ENCODE measurements around the gene FTSJ1.
"Not testable (repeated sequence)": the region's sequence is repeated elsewhere in the genome, so short reads cannot be mapped to it uniquely, and the experiment has no call there.

FTSJ1 gene

GRCh38 chrX:48515842-48516241, 39.8 kb downstream of the FTSJ1 start:
- ATAC-seq (replicated peaks) (no peak), DNase-seq (no peak)
- Mint-ChIP-seq H3K4me3 (no peak overlapping the region), H3K36me3 (peaks cover 20 to 23% of the 10 kb centered on the region in 2 donors), H3K27ac (no peak overlapping the region), H3K4me1 (peaks cover 5 to 15% of the 10 kb centered on the region in 2 donors), H3K9me3 (peaks cover 0 to 3% of the 10 kb centered on the region in 2 donors), H3K27me3 (peaks cover 0 to 4% of the 10 kb centered on the region in 2 donors)

- H3K36me3 Mint-ChIP-seq = peaks cover 16 to 20% of the 10 kb centered on the region in 2 donors
- ATAC-seq (replicated peaks) (no peak), DNase-seq (no peak)
- H3K4me3 Mint-ChIP-seq = no peak overlapping the region
- H3K4me1 Mint-ChIP-seq = peaks cover 6 to 15% of the 10 kb centered on the region in 2 donors
- H3K27ac Mint-ChIP-seq = no peak overlapping the region
- H3K9me3 Mint-ChIP-seq = peaks cover 0 to 5% of the 10 kb centered on the region in 2 donors
- H3K27me3 Mint-ChIP-seq = peaks cover 0 to 4% of the 10 kb centered on the region in 2 donors
Observed at GRCh38 chrX:48516285-48516684, 40.3 kb downstream of the FTSJ1 start.

- ATAC-seq (replicated peaks) = no peak
- no peak overlapping the region for H3K27ac Mint-ChIP-seq
- peaks cover 13 to 17% of the 10 kb centered on the region in 2 donors for H3K36me3 Mint-ChIP-seq
- DNase-seq = no peak
- peaks cover 5 to 12% of the 10 kb centered on the region in 2 donors for H3K4me1 Mint-ChIP-seq
- peaks cover 0 to 3% of the 10 kb centered on the region in 2 donors for H3K27me3 Mint-ChIP-seq
- H3K4me3 Mint-ChIP-seq = no peak overlapping the region
- peaks cover 0 to 5% of the 10 kb centered on the region in 2 donors for H3K9me3 Mint-ChIP-seq
Observed at GRCh38 chrX:48516987-48517386, 41.0 kb downstream of the FTSJ1 start.

GRCh38 chrX:48519481-48519880, 43.5 kb downstream of the FTSJ1 start:
- not testable (repeated sequence) for ATAC-seq (replicated peaks); DNase-seq; H3K4me3 Mint-ChIP-seq; H3K27ac Mint-ChIP-seq; H3K9me3 Mint-ChIP-seq; H3K27me3 Mint-ChIP-seq
- H3K4me1 Mint-ChIP-seq = peaks cover 9 to 17% of the 10 kb centered on the region in 2 donors
- H3K36me3 Mint-ChIP-seq = peaks cover 16 to 19% of the 10 kb centered on the region in 2 donors

GRCh38 chrX:48520455-48520854, 44.5 kb downstream of the FTSJ1 start:
- H3K36me3 Mint-ChIP-seq = peaks cover 10% of the 10 kb centered on the region in 2 donors
- peaks cover 0 to 8% of the 10 kb centered on the region in 2 donors for H3K9me3 Mint-ChIP-seq
- DNase-seq (no peak), ATAC-seq (replicated peaks) (no peak)
- H3K27me3 Mint-ChIP-seq = no peaks in the 10 kb centered on the region
- H3K4me1 Mint-ChIP-seq = peaks cover 9 to 17% of the 10 kb centered on the region in 2 donors
- peak overlapping the region in 1 of 2 donors; percentile 87 for H3K4me3 Mint-ChIP-seq
- H3K27ac Mint-ChIP-seq = peak overlapping the region; percentile 80

- no peak for DNase-seq
- Mint-ChIP-seq H3K9me3 (peaks cover 0 to 8% of the 10 kb centered on the region in 2 donors), H3K4me1 (peaks cover 9 to 17% of the 10 kb centered on the region in 2 donors), H3K27me3 (no peaks in the 10 kb centered on the region), H3K36me3 (peaks cover 10% of the 10 kb centered on the region in 2 donors), H3K27ac (peak overlapping the region; percentile 80), H3K4me3 (peak overlapping the region; percentile 84 to 87)
- peak in 1 of 2 donors; percentile 4 for ATAC-seq (replicated peaks)
Observed at GRCh38 chrX:48520976-48521352, 45.0 kb downstream of the FTSJ1 start.

- DNase-seq = peak; percentile 92
- H3K27ac Mint-ChIP-seq = peak within 1 kb of the TSS; percentile 80
- peaks cover 9 to 17% of the 10 kb centered on the region in 2 donors for H3K4me1 Mint-ChIP-seq
- no peaks in the 10 kb centered on the region for H3K27me3 Mint-ChIP-seq
- peaks cover 10 to 12% of the 10 kb centered on the region in 2 donors for H3K36me3 Mint-ChIP-seq
- H3K4me3 Mint-ChIP-seq = peak within 1 kb of the TSS; percentile 84 to 87
- peaks cover 0 to 8% of the 10 kb centered on the region in 2 donors for H3K9me3 Mint-ChIP-seq
- peak; percentile 96 to 98 for ATAC-seq (replicated peaks)
Observed at GRCh38 chrX:48521353-48522243, 45.6 kb downstream of the FTSJ1 start, which contains the start of gene EBP. TSS of gene EBP (plus strand) at chrX:48521808. CDS start at chrX:48523772, 1,964 bp downstream.

GRCh38 chrX:48522291-48522690, 46.3 kb downstream of the FTSJ1 start:
- H3K27me3 Mint-ChIP-seq = no peaks in the 10 kb centered on the region
- no peak for ATAC-seq (replicated peaks)
- peaks cover 10 to 14% of the 10 kb centered on the region in 2 donors for H3K36me3 Mint-ChIP-seq
- no peak for DNase-seq
- peaks cover 0 to 8% of the 10 kb centered on the region in 2 donors for H3K9me3 Mint-ChIP-seq
- peaks cover 9 to 17% of the 10 kb centered on the region in 2 donors for H3K4me1 Mint-ChIP-seq
- peak overlapping the region; percentile 80 for H3K27ac Mint-ChIP-seq
- H3K4me3 Mint-ChIP-seq = peak overlapping the region; percentile 84 to 87

- H3K27me3 Mint-ChIP-seq = no peaks in the 10 kb centered on the region
- H3K9me3 Mint-ChIP-seq = peaks cover 0 to 8% of the 10 kb centered on the region in 2 donors
- DNase-seq = no peak
- no peak for ATAC-seq (replicated peaks)
- peak overlapping the region; percentile 68 to 71 for H3K4me3 Mint-ChIP-seq
- peak overlapping the region; percentile 57 for H3K27ac Mint-ChIP-seq
- H3K4me1 Mint-ChIP-seq = peaks cover 9 to 17% of the 10 kb centered on the region in 2 donors
- peaks cover 17 to 20% of the 10 kb centered on the region in 2 donors for H3K36me3 Mint-ChIP-seq
Observed at GRCh38 chrX:48523682-48524081, 47.7 kb downstream of the FTSJ1 start.

- not testable (repeated sequence) for H3K4me3 Mint-ChIP-seq; H3K27ac Mint-ChIP-seq; DNase-seq; ATAC-seq (replicated peaks); H3K27me3 Mint-ChIP-seq; H3K4me1 Mint-ChIP-seq; H3K9me3 Mint-ChIP-seq
- peaks cover 18 to 19% of the 10 kb centered on the region in 2 donors for H3K36me3 Mint-ChIP-seq
Observed at GRCh38 chrX:48525853-48526252, 49.9 kb downstream of the FTSJ1 start.

GRCh38 chrX:48530736-48531135, 54.7 kb downstream of the FTSJ1 start:
- DNase-seq (no peak), ATAC-seq (replicated peaks) (no peak)
- Mint-ChIP-seq H3K27me3 (no peaks in the 10 kb centered on the region), H3K4me1 (no peaks in the 10 kb centered on the region), H3K9me3 (no peaks in the 10 kb centered on the region), H3K4me3 (no peak overlapping the region), H3K36me3 (peaks cover 13 to 19% of the 10 kb centered on the region in 2 donors), H3K27ac (no peak overlapping the region)

- no peak overlapping the region for H3K27ac Mint-ChIP-seq
Observed at GRCh38 chrX:48531358-48531959, 55.5 kb downstream of the FTSJ1 start.

GRCh38 chrX:48532161-48532560, 56.2 kb downstream of the FTSJ1 start:
- no peaks in the 10 kb centered on the region for H3K9me3 Mint-ChIP-seq
- H3K4me1 Mint-ChIP-seq = no peaks in the 10 kb centered on the region
- H3K27me3 Mint-ChIP-seq = no peaks in the 10 kb centered on the region
- peaks cover 8 to 14% of the 10 kb centered on the region in 2 donors for H3K36me3 Mint-ChIP-seq
- no peak for DNase-seq
- no peak overlapping the region for H3K27ac Mint-ChIP-seq
- H3K4me3 Mint-ChIP-seq = no peak overlapping the region
- no peak for ATAC-seq (replicated peaks)

More at GRCh38 chrX:48531358-48531959, 55.5 kb downstream of the FTSJ1 start:
- no peaks in the 10 kb centered on the region for H3K27me3 Mint-ChIP-seq
- H3K4me3 Mint-ChIP-seq = no peak overlapping the region
- ATAC-seq (replicated peaks) (no peak), DNase-seq (no peak)
- no peaks in the 10 kb centered on the region for H3K9me3 Mint-ChIP-seq
- H3K36me3 Mint-ChIP-seq = peaks cover 12 to 18% of the 10 kb centered on the region in 2 donors
- no peaks in the 10 kb centered on the region for H3K4me1 Mint-ChIP-seq

- Mint-ChIP-seq H3K9me3 (no peaks in the 10 kb centered on the region), H3K4me1 (no peaks in the 10 kb centered on the region), H3K27ac (no peak overlapping the region), H3K36me3 (peaks cover 8 to 12% of the 10 kb centered on the region in 2 donors), H3K27me3 (no peaks in the 10 kb centered on the region), H3K4me3 (no peak overlapping the region)
- DNase-seq = no peak
- no peak for ATAC-seq (replicated peaks)
Observed at GRCh38 chrX:48533165-48533564, 57.2 kb downstream of the FTSJ1 start.
